Activated CD4-positive, alpha-beta T cell treated with anti-CD3 and anti-CD28 coated beads for 48 hours (primary cell): Measurements from ENCODE around the gene ARL10.

Experiments
- DNase-seq: peaks from one replicate; pipeline ENCODE4 v3.0.0-alpha.2; 2020

Gene ARL10

GRCh38 chr5:176362233-176362490 lies 3.1 kb upstream of the ARL10 start:
- DNase-seq, result no peak

- no peak for DNase-seq
These were observed 429 bp upstream of the ARL10 start for GRCh38 chr5:176364765-176365350.

- DNase-seq, result no peak
These were observed 1.1 kb downstream of the ARL10 start for GRCh38 chr5:176366232-176366894.

- DNase-seq, result no peak
These were observed 3.4 kb downstream of the ARL10 start for GRCh38 chr5:176368726-176369125.

- DNase-seq, result no peak
These were observed 4.8 kb downstream of the ARL10 start for GRCh38 chr5:176369934-176370711.

- DNase-seq, result no peak
These were observed 6.6 kb downstream of the ARL10 start for GRCh38 chr5:176371621-176372539.

- DNase-seq, result no peak
These were observed 8.0 kb downstream of the ARL10 start for GRCh38 chr5:176373100-176373818.

GRCh38 chr5:176379881-176380280 lies 14.6 kb downstream of the ARL10 start:
- DNase-seq, result no peak

GRCh38 chr5:176381423-176381822 lies 16.1 kb downstream of the ARL10 start:
- DNase-seq, result no peak

GRCh38 chr5:176381979-176382378 lies 16.7 kb downstream of the ARL10 start:
- no peak for DNase-seq

GRCh38 chr5:176382721-176383120 lies 17.4 kb downstream of the ARL10 start:
- no peak for DNase-seq

GRCh38 chr5:176383248-176383905 lies 18.1 kb downstream of the ARL10 start:
- DNase-seq, result no peak

GRCh38 chr5:176383961-176384360 lies 18.7 kb downstream of the ARL10 start:
- DNase-seq, result no peak

GRCh38 chr5:176384366-176384930 lies 19.2 kb downstream of the ARL10 start:
- DNase-seq, result no peak

GRCh38 chr5:176384991-176385390 lies 19.7 kb downstream of the ARL10 start:
- no peak for DNase-seq

GRCh38 chr5:176386491-176386890 lies 21.2 kb downstream of the ARL10 start:
- no peak for DNase-seq

GRCh38 chr5:176387384-176387925 lies 22.2 kb downstream of the ARL10 start:
- DNase-seq, result no peak

GRCh38 chr5:176388003-176388443 lies 22.7 kb downstream of the ARL10 start:
- DNase-seq, result peak; percentile 37

GRCh38 chr5:176388444-176389134 lies 23.3 kb downstream of the ARL10 start, which contains the start of the genes HIGD2A and NOP16:
Gene HIGD2A (plus strand): TSS chr5:176388751. CDS start chr5:176388820, 69 bp downstream.
Gene NOP16 (minus strand): TSS chr5:176388598. CDS start chr5:176388539, 59 bp downstream.
- peak; percentile 100 for DNase-seq
